ENCODE measurements around the gene DSTN. TPM values are rescaled to one million over a fixed set of nuclear protein-coding genes. Genes with fewer than 3 reads are reported as not detected.
A peak's percentile ranks its signal among the peaks of the same experiment; 100 is the strongest.

The DSTN gene
- total RNA-seq, 2 donors from 2014 or later = 26.6 to 63.4 TPM

GRCh38 chr20:17622851-17623508 lies 53.1 kb downstream of the DSTN start:
- Mint-ChIP-seq H3K36me3 (no peaks in the 10 kb centered on the region), H3K27ac (no peak overlapping the region), H3K9me3 (no peaks in the 10 kb centered on the region)
- DNase-seq (ENCODE audit: low spot score in 2 of 2) = peak in 1 of 2 donors; percentile 26
- no peak for ATAC-seq

- DNase-seq (ENCODE audit: low spot score in 2 of 2) (no peak), ATAC-seq (no peak)
- H3K36me3 Mint-ChIP-seq = no peaks in the 10 kb centered on the region
Measured at GRCh38 chr20:17624070-17624469, 54.2 kb downstream of the DSTN start.

GRCh38 chr20:17624551-17625245 lies 54.8 kb downstream of the DSTN start:
- Mint-ChIP-seq H3K36me3 (no peaks in the 10 kb centered on the region), H3K9me3 (no peaks in the 10 kb centered on the region), H3K27ac (no peak overlapping the region)
- DNase-seq (ENCODE audit: low spot score in 2 of 2) = no peak
- no peak for ATAC-seq

More at GRCh38 chr20:17624070-17624469, 54.2 kb downstream of the DSTN start:
- no peak overlapping the region for H3K27ac Mint-ChIP-seq
- H3K9me3 Mint-ChIP-seq = no peaks in the 10 kb centered on the region

GRCh38 chr20:17625246-17626051 lies 55.6 kb downstream of the DSTN start:
- DNase-seq (ENCODE audit: low spot score in 2 of 2) (no peak), ATAC-seq (no peak)
- Mint-ChIP-seq H3K27ac (peak overlapping the region in 1 of 2 donors; percentile 34), H3K36me3 (no peaks in the 10 kb centered on the region), H3K9me3 (no peaks in the 10 kb centered on the region)

GRCh38 chr20:17626217-17627007 lies 56.5 kb downstream of the DSTN start:
- Mint-ChIP-seq H3K9me3 (no peaks in the 10 kb centered on the region), H3K27ac (peak overlapping the region; percentile 34 to 52), H3K36me3 (no peaks in the 10 kb centered on the region)
- DNase-seq (ENCODE audit: low spot score in 2 of 2) (no peak), ATAC-seq (no peak)

GRCh38 chr20:17627101-17627955 lies 57.5 kb downstream of the DSTN start:
- Mint-ChIP-seq H3K36me3 (no peaks in the 10 kb centered on the region), H3K27ac (peak overlapping the region in 1 of 2 donors; percentile 57), H3K9me3 (no peaks in the 10 kb centered on the region)
- ATAC-seq (no peak), DNase-seq (ENCODE audit: low spot score in 2 of 2) (no peak)

GRCh38 chr20:17628101-17628841 lies 58.4 kb downstream of the DSTN start:
- H3K27ac Mint-ChIP-seq = peak overlapping the region; percentile 6 to 57
- no peak for DNase-seq (ENCODE audit: low spot score in 2 of 2)

GRCh38 chr20:17629025-17629424 lies 59.1 kb downstream of the DSTN start:
- DNase-seq (ENCODE audit: low spot score in 2 of 2) = no peak
- Mint-ChIP-seq H3K27ac (no peak overlapping the region), H3K36me3 (no peaks in the 10 kb centered on the region), H3K9me3 (no peaks in the 10 kb centered on the region)
- ATAC-seq = no peak

More at GRCh38 chr20:17628101-17628841, 58.4 kb downstream of the DSTN start:
- Mint-ChIP-seq H3K9me3 (no peaks in the 10 kb centered on the region), H3K36me3 (no peaks in the 10 kb centered on the region)
- ATAC-seq = no peak

GRCh38 chr20:17629678-17630089 lies 59.8 kb downstream of the DSTN start:
- Mint-ChIP-seq H3K27ac (no peak overlapping the region), H3K36me3 (no peaks in the 10 kb centered on the region), H3K9me3 (no peaks in the 10 kb centered on the region)
- no peak for ATAC-seq
- no peak for DNase-seq (ENCODE audit: low spot score in 2 of 2)

- no peaks in the 10 kb centered on the region for H3K9me3 Mint-ChIP-seq
- H3K27ac Mint-ChIP-seq = peak overlapping the region in 1 of 2 donors; percentile 60
- DNase-seq (ENCODE audit: low spot score in 2 of 2) (no peak), ATAC-seq (no peak)
- H3K36me3 Mint-ChIP-seq = no peaks in the 10 kb centered on the region
Measured at GRCh38 chr20:17630151-17630805, 60.4 kb downstream of the DSTN start.

GRCh38 chr20:17630806-17631195 lies 60.9 kb downstream of the DSTN start:
- Mint-ChIP-seq H3K27ac (no peak overlapping the region), H3K9me3 (no peaks in the 10 kb centered on the region), H3K36me3 (no peaks in the 10 kb centered on the region)
- ATAC-seq (no peak), DNase-seq (ENCODE audit: low spot score in 2 of 2) (no peak)

GRCh38 chr20:17631576-17632319 lies 61.9 kb downstream of the DSTN start:
- DNase-seq (ENCODE audit: low spot score in 2 of 2) = no peak
- H3K27ac Mint-ChIP-seq = peak overlapping the region; percentile 19 to 84
- no peaks in the 10 kb centered on the region for H3K9me3 Mint-ChIP-seq
- ATAC-seq = no peak
- H3K36me3 Mint-ChIP-seq = no peaks in the 10 kb centered on the region

GRCh38 chr20:17633221-17633849 lies 63.5 kb downstream of the DSTN start:
- no peak for ATAC-seq
- H3K36me3 Mint-ChIP-seq = no peaks in the 10 kb centered on the region
- H3K9me3 Mint-ChIP-seq = no peaks in the 10 kb centered on the region
- peak overlapping the region; percentile 31 to 55 for H3K27ac Mint-ChIP-seq
- DNase-seq (ENCODE audit: low spot score in 2 of 2) = no peak
